GM12874 (cell line): ENCODE results near the gene CENPT.

ENCODE experiments used
- TF ChIP-seq, protein P1 (sequence below): IDR thresholded peaks from 2 replicates; pipeline ENCODE4 v1.5.1; 2011; ENCODE audit warnings: low read depth, mild to moderate bottlenecking, control low read depth, low read length, moderate library complexity; ENCODE audit not compliant: insufficient read depth

CENPT gene

DNA sequence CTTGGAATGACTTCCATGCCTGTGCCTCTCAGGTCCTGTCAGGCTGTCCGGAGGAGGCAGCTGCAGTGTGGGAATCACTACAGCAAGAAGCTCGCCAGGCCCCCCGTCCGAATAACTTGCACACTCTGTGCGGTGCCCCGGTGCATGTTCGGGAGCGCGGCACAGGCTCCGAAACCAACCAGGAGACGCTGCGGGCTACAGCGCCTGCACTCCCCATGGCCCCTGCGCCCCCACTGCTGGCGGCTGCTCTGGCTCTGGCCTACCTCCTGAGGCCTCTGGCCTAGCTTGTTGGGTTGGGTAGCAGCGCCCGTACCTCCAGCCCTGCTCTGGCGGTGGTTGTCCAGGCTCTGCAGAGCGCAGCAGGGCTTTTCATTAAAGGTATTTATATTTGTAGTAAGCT is 38.5 kb upstream of the CENPT start:
- TF ChIP-seq, protein P1, sequence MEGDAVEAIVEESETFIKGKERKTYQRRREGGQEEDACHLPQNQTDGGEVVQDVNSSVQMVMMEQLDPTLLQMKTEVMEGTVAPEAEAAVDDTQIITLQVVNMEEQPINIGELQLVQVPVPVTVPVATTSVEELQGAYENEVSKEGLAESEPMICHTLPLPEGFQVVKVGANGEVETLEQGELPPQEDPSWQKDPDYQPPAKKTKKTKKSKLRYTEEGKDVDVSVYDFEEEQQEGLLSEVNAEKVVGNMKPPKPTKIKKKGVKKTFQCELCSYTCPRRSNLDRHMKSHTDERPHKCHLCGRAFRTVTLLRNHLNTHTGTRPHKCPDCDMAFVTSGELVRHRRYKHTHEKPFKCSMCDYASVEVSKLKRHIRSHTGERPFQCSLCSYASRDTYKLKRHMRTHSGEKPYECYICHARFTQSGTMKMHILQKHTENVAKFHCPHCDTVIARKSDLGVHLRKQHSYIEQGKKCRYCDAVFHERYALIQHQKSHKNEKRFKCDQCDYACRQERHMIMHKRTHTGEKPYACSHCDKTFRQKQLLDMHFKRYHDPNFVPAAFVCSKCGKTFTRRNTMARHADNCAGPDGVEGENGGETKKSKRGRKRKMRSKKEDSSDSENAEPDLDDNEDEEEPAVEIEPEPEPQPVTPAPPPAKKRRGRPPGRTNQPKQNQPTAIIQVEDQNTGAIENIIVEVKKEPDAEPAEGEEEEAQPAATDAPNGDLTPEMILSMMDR = no peak

DNA sequence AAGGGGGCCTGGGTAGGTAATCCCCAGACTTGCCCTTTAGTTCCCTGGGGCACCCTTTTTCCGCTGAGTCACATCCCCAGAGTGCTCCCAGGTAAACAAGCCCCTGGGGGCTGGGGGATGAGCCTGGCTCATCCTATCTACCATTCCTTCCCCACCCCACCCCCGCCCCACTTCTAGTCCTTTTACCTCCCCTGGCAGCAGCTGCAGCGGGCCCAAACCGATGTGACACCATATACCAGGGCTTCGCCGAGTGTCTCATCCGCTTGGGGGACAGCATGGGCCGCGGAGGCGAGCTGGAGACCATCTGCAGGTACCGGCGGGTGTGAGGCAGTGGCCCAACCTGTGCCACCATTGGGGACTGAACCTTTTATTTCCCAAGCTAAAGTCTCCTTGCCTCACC is 38.1 kb upstream of the CENPT start:
- TF ChIP-seq, protein P1 = no peak

DNA sequence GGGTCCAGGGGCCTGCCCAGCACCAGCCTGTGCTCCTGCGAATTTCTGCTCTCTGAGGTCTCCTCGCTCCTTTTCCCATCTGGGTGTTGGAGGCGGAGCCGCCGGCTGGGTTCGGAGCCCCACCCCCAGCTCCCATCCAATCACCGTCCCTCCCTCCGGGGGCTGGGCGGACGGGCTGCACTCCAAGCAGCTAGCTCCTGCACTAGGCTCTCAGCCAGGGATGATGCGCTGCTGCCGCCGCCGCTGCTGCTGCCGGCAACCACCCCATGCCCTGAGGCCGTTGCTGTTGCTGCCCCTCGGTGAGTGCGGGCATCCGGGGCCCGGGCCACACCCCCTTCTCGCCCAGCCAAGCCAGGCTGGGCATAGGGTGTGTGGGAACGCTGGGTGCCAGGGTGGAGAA is 37.2 kb upstream of the CENPT start, which contains the start of gene NRN1L:
Gene NRN1L (plus strand): TSS at position 202 of the 400 bp plus-strand sequence. CDS start 19 bp downstream, at position 221.
- TF ChIP-seq, protein P1 = no peak

DNA sequence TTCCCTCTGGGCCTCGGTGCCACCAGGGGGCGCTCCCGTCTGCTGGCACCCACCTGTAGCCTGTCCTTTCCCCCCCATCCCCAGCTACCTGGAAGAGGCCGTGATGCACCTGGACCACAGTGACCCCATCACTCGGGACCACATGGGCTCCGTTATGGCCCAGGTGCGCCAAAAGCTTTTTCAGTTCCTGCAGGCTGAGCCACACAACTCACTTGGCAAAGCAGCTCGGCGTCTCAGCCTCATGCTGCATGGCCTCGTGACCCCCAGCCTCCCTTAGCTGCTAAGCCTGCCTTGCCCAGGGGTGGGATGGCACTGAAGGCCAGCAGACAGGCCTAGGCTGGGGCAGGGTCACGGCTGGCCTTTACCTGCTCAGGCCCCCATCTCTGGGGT is 36.4 kb upstream of the CENPT start:
- TF ChIP-seq, protein P1 = peak; percentile 88

DNA sequence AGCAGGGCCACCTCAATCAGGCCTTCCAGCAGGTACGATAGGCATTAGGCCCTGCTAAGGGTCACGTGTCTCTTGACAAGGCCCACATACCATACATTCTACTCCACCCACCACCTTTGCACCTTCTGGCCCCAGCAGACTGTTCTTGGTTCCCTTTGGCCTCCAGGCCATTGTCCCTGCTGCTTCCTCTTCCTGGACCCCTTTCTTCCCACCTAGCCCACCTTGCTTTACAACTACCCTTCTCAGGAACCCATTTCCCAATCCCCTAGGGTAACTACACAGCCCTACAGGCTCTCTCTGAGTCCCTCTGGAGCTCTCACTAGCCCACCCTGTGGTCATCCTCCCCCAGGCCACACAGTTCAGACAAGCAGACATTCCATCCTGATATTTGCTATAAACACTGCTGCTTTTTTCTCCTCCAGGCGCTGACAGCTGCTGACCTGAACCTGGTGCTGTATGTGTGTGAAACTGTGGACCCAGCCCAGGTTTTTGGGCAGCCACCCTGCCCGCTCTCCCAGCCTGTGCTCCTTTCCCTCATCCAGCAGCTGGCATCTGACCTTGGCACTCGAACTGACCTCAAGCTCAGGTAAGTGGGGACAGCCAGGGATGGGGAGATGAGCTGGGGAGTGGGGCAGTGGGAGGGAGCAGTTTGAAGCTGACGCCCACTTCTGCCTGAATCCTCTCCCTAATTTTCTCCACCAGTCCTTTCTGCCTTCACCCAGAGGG is 35.8 kb upstream of the CENPT start:
- TF ChIP-seq, protein P1 = no peak

DNA sequence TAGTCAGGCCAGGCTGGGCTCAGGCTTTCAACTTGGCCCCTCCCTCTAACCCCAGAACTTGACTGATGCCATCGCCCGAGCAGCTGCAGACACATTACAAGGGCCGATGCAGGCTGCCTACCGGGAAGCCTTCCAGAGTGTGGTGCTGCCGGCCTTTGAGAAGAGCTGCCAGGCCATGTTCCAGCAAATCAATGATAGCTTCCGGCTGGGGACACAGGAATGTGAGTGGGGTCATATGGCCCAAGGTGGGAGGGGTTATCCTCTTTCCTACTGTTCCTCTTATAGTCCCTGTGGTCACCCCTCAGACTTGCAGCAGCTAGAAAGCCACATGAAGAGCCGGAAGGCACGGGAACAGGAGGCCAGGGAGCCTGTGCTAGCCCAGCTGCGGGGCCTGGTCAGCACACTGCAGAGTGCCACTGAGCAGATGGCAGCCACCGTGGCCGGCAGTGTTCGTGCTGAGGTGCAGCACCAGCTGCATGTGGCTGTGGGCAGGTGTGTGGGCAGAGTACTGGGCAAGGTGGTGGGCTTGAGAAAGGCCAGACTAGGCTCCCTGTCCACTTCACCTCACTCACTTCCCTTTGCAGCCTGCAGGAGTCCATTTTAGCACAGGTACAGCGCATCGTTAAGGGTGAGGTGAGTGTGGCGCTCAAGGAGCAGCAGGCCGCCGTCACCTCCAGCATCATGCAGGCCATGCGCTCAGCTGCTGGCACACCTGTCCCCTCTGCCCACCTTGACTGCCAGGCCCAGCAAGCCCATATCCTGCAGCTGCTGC is 35.1 kb upstream of the CENPT start:
- TF ChIP-seq, protein P1 = no peak

DNA sequence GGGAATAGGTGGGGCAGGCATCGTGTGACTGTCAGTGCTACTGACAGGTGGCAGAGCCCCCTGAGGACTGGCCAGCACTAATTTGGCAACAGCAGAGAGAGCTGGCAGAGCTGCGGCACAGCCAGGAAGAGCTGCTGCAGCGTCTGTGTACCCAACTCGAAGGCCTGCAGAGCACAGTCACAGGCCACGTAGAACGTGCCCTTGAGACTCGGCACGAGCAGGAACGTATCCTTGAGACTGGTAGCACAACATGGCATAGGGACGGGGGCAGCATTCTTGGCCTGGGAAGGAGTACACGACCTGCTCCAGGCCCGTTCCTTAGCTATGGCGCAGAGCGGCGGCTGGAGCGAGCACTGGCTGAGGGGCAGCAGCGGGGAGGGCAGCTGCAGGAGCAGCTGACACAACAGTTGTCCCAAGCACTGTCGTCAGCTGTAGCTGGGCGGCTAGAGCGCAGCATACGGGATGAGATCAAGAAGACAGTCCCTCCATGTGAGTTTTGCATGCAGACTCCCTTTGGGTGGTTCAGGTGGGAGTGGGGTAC is 34.2 kb upstream of the CENPT start:
- TF ChIP-seq, protein P1 = no peak
